Frontal cortex (tissue), 4 donors: ENCODE data around the gene STON2. TPM values are rescaled to one million over a fixed set of nuclear protein-coding genes. Genes with fewer than 3 reads are reported as not detected.

ENCODE experiments used
- DNase-seq, 2 donors: peaks; one replicate each; pipeline ENCODE4 v3.0.0; 2012; ENCODE audit warnings: low spot score in 2 of 2
- FAIRE-seq: peaks from 2 replicates; lab custom pipeline; 2012; peaks lifted over from hg19 to GRCh38; lab: Jason Lieb, UNC
- total RNA-seq: library from RNA; depleted of rRNA; stranded (reverse); fragments of >200 nt; gene quantifications from one replicate; pipeline ENCODE4 v1.2.3, GENCODE V29; 2014
- donor health status: control.
- donor health status: control.
- donor health status: control.

Gene STON2
- total RNA-seq, 1 donor from 2014 or later = 19.2 TPM

GRCh38 chr14:81418057-81418790 is 18.1 kb upstream of the STON2 start:
- FAIRE-seq (no peak), DNase-seq (no peak)

DNA sequence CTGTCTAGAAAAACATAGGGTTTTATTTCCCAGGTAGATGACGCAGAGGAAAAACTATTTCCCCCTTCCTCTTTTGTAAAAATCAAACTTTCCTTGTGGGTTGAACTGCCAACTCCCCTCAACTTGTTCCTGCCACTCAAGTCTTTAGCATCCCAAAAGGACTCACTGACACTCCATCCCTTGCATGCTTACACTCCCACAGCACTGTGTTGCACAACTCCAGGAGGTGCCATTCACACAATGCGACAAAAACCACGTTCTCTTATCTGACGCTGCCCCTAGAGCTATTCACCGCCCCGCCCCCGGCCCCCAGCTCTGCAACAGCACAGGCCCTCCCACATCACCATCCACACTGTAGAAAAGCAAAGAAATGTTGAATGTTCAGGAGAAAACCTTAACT is 16.9 kb upstream of the STON2 start:
- no peak for DNase-seq
- FAIRE-seq = no peak

DNA sequence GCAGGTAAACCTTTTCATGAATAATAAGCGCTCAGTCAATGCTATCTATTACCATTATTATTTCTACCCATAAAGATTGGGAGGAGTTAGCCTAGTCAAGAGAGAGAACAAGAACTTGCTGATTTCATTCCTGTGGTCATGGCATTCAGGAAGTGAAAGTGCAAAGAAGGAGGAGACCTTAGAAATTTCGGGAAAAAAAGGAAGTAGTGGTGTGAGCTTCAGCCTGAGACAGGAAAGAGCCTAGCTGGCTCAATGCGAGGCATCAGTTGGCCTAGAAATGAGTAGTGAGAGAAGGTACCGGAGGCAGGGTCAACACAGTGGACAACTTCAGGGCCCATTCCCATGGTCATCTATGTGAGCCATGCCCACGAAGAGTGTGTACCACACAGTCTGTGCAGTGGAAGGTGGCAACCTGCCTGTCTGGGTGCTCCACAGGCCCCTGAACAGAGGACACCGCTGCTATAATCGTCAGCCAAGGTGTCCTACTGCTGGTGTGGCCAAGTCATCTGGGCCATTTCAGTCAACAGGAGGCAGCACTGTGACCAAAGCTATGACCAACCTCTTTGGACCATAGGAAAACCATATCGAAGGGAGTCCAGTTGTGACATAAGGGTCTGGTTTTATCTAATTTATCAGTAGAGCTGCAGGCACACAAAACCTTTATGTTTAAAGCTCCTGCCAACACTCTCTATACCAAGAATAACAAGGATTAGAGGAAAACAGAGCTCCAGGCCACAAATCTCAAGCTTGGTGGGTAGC is 16.2 kb upstream of the STON2 start:
- FAIRE-seq = no peak
- DNase-seq = no peak

DNA sequence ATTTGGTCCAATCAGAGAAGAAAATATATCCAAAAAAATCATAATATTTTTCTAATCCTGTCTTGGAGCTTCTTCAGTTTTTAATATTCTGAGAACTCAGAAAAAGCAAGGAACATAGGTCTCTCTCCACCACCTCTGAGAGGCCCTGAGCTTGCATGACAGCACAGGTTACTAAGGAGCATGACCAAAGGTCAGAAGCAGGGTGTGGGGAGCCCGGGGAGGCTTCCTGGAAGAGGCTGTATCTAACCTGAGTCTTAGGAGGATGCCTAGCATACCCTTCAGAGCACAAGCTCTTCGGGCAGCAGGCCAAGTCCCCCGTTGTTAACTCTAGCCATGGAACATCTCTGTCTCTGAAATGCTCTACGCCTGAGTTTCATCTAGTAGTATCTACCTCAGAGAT is 15.7 kb upstream of the STON2 start:
- no peak for DNase-seq
- FAIRE-seq = no peak

DNA sequence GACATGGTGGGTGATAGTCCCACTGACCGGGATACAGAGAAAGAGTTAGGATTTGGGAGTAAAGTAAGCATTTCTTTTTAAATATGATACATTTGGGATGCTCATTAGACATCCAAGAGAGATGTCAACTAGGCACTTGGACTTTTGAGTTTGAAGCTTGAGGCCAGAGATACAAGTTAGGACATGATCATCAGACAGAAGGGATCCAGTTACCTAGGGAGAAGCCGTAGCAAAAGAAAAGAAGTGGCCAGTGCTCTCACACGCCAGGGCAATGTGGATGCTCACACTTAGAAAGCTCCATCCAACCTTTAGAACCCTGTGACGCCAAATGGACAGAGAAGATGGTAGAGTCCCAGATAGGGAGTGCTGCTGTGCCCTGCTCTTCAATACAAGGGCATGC is 14.0 kb upstream of the STON2 start:
- DNase-seq (no peak), FAIRE-seq (no peak)

GRCh38 chr14:81412779-81413178 is 12.7 kb upstream of the STON2 start:
- DNase-seq (no peak), FAIRE-seq (no peak)

DNA sequence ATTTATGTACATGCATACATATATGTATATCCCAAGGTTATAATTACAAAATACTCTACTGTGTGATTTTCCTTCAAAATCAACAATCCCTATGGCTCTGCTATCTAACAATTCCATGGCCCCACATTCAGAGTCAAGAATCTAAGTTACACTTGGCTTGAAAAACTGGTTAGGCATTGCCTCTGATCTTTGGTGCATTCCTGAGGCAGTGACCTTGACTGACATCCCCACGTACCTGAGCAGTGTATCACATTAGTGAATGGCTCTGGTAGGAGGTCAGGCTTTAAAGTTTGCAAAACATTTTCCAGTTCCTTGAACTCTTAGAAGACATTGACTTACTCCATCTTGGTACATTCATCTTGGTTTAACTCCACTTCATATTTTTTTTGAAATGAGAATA is 8.5 kb upstream of the STON2 start:
- FAIRE-seq = no peak

GRCh38 chr14:81406863-81407262 is 6.7 kb upstream of the STON2 start:
- no peak for DNase-seq
- no peak for FAIRE-seq

More for the DNA sequence above, 8.5 kb upstream of the STON2 start:
- DNase-seq = no peak

DNA sequence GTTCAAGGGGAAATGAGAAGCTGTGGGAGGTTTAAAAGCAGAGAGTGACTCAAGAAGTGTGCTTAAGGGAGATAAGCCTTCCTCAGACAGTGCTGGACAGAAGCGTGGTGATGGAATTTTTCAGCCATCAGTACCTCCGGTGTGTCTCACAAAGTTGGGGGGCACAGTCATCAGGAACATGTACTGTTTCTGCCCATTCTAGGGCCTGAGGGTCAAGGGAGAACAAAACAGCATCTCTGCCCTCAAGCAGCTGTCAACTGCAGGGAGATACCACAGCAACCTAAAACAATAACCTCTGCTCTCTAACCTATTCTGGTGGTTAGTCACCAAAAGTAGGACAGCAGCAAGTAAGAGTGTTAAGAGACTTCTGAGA is 2.0 kb upstream of the STON2 start:
- FAIRE-seq (no peak), DNase-seq (no peak)

- DNase-seq = no peak
- FAIRE-seq = no peak
Observed at GRCh38 chr14:81401420-81402122, 1.4 kb upstream of the STON2 start.

DNA sequence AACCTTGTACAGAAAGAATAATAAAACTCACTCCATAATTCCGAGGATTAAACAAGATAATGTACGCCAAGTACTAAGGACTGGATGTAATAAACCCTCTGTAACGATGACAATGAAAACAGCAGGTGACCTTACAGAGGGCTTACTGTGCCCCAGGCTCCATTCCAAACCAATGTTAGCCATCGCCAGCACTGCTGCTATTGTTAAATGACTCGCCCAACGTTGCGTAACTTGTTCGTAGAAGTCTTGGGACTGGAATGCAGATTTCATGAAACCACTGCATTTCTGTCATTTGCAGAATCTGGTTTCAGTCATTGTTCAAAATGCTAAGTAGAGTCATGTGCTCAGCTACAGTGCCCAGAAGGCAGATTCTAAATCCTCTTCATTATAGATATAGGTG is 728 bp upstream of the STON2 start:
- DNase-seq = no peak

GRCh38 chr14:81398196-81398891 is 1.8 kb downstream of the STON2 start:
- no peak for FAIRE-seq
- no peak for DNase-seq

More for the DNA sequence above, 728 bp upstream of the STON2 start:
- no peak for FAIRE-seq

- FAIRE-seq = no peak
- no peak for DNase-seq
Observed at GRCh38 chr14:81396113-81396512, 4.0 kb downstream of the STON2 start.

GRCh38 chr14:81394739-81395138 is 5.4 kb downstream of the STON2 start:
- no peak for DNase-seq
- FAIRE-seq = no peak

- FAIRE-seq = no peak
Observed at GRCh38 chr14:81392976-81393643, 7.0 kb downstream of the STON2 start.

DNA sequence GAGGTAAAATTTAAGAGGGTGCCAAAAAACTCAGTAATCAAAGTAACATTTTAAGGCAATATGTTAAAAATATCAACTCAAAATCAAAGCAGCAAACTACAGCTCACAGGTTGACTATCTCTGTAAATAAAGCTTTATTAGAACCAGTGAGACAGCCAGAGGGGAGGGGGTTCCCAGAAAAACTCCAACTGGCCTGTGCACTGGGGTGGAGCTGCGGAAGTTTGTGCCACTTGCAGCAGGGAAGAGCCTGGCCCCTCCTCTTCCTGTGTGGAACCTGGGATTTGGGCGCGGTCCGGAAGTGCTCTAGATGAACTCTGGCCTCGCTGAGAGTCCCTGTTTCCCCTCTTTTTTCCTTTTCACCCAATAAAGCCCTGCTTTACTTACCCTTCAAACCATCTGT is 8.1 kb downstream of the STON2 start:
- no peak for DNase-seq
- FAIRE-seq = no peak

More at GRCh38 chr14:81392976-81393643, 7.0 kb downstream of the STON2 start:
- no peak for DNase-seq

GRCh38 chr14:81390696-81391095 is 9.4 kb downstream of the STON2 start:
- DNase-seq (no peak), FAIRE-seq (no peak)

GRCh38 chr14:81388336-81388735 is 11.8 kb downstream of the STON2 start:
- FAIRE-seq = no peak
- no peak for DNase-seq

DNA sequence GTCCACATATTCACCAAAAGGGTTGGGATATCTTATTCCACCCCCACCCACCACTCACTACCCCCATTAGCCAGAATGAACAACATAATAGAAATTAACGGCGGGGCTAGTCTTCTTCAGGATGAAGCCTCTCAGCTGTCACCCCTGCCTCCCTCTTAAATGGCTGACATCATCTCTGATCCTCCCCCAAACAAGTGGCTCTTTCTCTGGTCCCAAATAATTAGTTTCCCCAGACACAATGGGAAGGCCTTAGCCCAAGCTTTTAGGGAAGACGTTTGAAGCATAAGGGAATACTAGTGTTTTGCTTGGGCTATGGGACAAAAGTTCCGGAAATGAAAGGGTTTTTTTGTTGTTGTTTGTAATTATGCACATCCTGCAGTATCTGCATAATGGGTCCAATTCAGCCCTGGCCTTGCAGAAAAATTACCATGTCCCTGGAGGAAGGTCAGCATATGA is 13.8 kb downstream of the STON2 start:
- DNase-seq = no peak

GRCh38 chr14:81385886-81386285 is 14.2 kb downstream of the STON2 start:
- DNase-seq (no peak), FAIRE-seq (no peak)

More for the DNA sequence above, 13.8 kb downstream of the STON2 start:
- FAIRE-seq = no peak
